ENCODE data around the gene UBE2G2. TPM values are rescaled to one million over a fixed set of nuclear protein-coding genes. Genes with fewer than 3 reads are reported as not detected.

The UBE2G2 gene
- total RNA-seq, 1 experiment from 2014 or later, result 121 TPM

GRCh38 chr21:44846224-44846484, 44.5 kb upstream of the UBE2G2 start:
- Mint-ChIP-seq H3K27me3 (ENCODE audit: low read depth) (peaks cover 3% of the 10 kb centered on the region; the same call in 1 of the 2 replicates), H3K9me3 (no peaks in the 10 kb centered on the region), H3K4me1 (peaks cover 13 to 21% of the 10 kb centered on the region in 2 experiments), H3K4me3 (peak overlapping the region; percentile 54 to 67), H3K36me3 (ENCODE audit: insufficient read depth in 1 of 3, low read depth in 3 of 3) (peaks cover 11 to 27% (median 27%) of the 10 kb centered on the region in 3 experiments; a peak in 6 of 7 replicates), H3K27ac (no peak overlapping the region)
- Histone ChIP-seq H3K27me3 (ENCODE audit: insufficient read depth, low read length) (no peaks in the 10 kb centered on the region), H3K23me2 (ENCODE audit: insufficient read length, low read depth, low read length, poor library complexity, severe bottlenecking) (no peaks in the 10 kb centered on the region), H4K8ac (replicated peaks; ENCODE audit: insufficient read length, low read depth, low read length) (no peak overlapping the region), H4K5ac (ENCODE audit: insufficient read length, low read depth, low read length) (no peak overlapping the region), H3K14ac (ENCODE audit: insufficient read depth, low read length) (no peak overlapping the region), H2BK12ac (ENCODE audit: insufficient read length, low read depth, low read length) (no peak overlapping the region), H2BK5ac (ENCODE audit: insufficient read length, low read length) (no peak overlapping the region), H2AFZ (ENCODE audit: low read length) (no peak overlapping the region), H2AK5ac (ENCODE audit: insufficient read length, low read length) (no peak overlapping the region), H2BK20ac (ENCODE audit: low read depth, low read length, poor library complexity, severe bottlenecking) (no peak overlapping the region), H3K9ac (ENCODE audit: extremely low read depth, insufficient read length, low read length) (no peak overlapping the region), H2BK120ac (ENCODE audit: low read depth, low read length, poor library complexity, severe bottlenecking) (no peak overlapping the region), H3K4me2 (ENCODE audit: insufficient read depth, insufficient read length, low read length) (peak overlapping the region; percentile 8), H3K9me3 (ENCODE audit: control insufficient read depth, low read depth, low read length) (no peaks in the 10 kb centered on the region), H4K91ac (ENCODE audit: insufficient read length, low read depth, low read length) (no peak overlapping the region), H3K79me1 (ENCODE audit: insufficient read depth, low read depth, low read length, poor library complexity, severe bottlenecking) (no peaks in the 10 kb centered on the region), H4K20me1 (ENCODE audit: control insufficient read depth, insufficient read depth, insufficient read length) (no peaks in the 10 kb centered on the region), H3K23ac (ENCODE audit: insufficient read length, low read depth, low read length) (no peak overlapping the region), H3K4ac (ENCODE audit: low read depth, low read length) (no peak overlapping the region), H3K56ac (ENCODE audit: insufficient read length, low read depth, low read length) (no peak overlapping the region), H3K27ac (ENCODE audit: insufficient read length, low read depth, low read length) (no peak overlapping the region), H2BK15ac (ENCODE audit: low read depth, low read length) (no peak overlapping the region), H3T11ph (ENCODE audit: low read length) (no peak overlapping the region), H3K79me2 (ENCODE audit: insufficient read depth, low read length) (no peaks in the 10 kb centered on the region), H3K18ac (ENCODE audit: insufficient read length, low read depth, low read length) (no peak overlapping the region), H3K4me1 (ENCODE audit: insufficient read depth, low read length) (0 out of 2 replicates have a peak, but pooled peaks cover 2% of the 10 kb centered on the region)
- TF ChIP-seq CTCF (conservative IDR thresholded peaks at IDR 0.05), result no peak
- no CpG with 5 or more reads among the region's 1 CpG for WGBS (ENCODE audit: extremely low coverage, insufficient read length, low lambda C conversion rate)
- DNase-seq, result no peak

All from H9 (cell line).